Measurements from ENCODE around the gene IL23R. TPM values are rescaled to one million over a fixed set of nuclear protein-coding genes. Genes with fewer than 3 reads are reported as not detected.

Gene IL23R
- total and polyA plus RNA-seq, 2 of the 8 experiments (the other 6 are each of a cell fraction or from before 2014, with no cell fraction given), result not detected

Small RNA genes within 50 kb of the gene (small RNA-seq; reads per million reads assigned to genes)
- gene RNU4ATAC4P (ENCODE audit: insufficient read depth), result not detected
- gene RNU6-586P (ENCODE audit: insufficient read depth), result not detected

Other genes with a start within 250 kb of the IL23R start
- 2.1 and 4.0 TPM in 2 replicates for gene DNAI4, start 241.6 kb upstream of the IL23R start, total RNA-seq (2021; fragmentation: NEBNext Ultra II Directional; extraction: Animal tissue kit (Norgen Biotek cat#: 25700))
- 0.08 and 0.32 TPM in 2 replicates for gene DNAI4, start 241.6 kb upstream of the IL23R start, polyA plus RNA-seq (2011; rRNA removed)
- gene MIER1, start 241.5 kb upstream of the IL23R start, total RNA-seq (2021; fragmentation: NEBNext Ultra II Directional; extraction: Animal tissue kit (Norgen Biotek cat#: 25700)), result 30.8 and 33.5 TPM in 2 replicates
- gene MIER1, start 241.5 kb upstream of the IL23R start, polyA plus RNA-seq (2011; rRNA removed), result 2.1 and 5.2 TPM in 2 replicates
- 2.7 and 2.8 TPM in 2 replicates for gene SLC35D1, start 112.3 kb upstream of the IL23R start, total RNA-seq (2021; fragmentation: NEBNext Ultra II Directional; extraction: Animal tissue kit (Norgen Biotek cat#: 25700))
- 0.78 and 1.2 TPM in 2 replicates for gene SLC35D1, start 112.3 kb upstream of the IL23R start, polyA plus RNA-seq (2011; rRNA removed)
- gene C1orf141, start 31.5 kb upstream of the IL23R start, total RNA-seq (2021; fragmentation: NEBNext Ultra II Directional; extraction: Animal tissue kit (Norgen Biotek cat#: 25700)), result not detected in 2 replicates
- not detected in 2 replicates for gene C1orf141, start 31.5 kb upstream of the IL23R start, polyA plus RNA-seq (2011; rRNA removed)
- 0.88 and 1.4 TPM in 2 replicates for gene IL12RB2, start 141.4 kb downstream of the IL23R start, total RNA-seq (2021; fragmentation: NEBNext Ultra II Directional; extraction: Animal tissue kit (Norgen Biotek cat#: 25700))
- gene IL12RB2, start 141.4 kb downstream of the IL23R start, polyA plus RNA-seq (2011; rRNA removed), result 0.71 and 1.4 TPM in 2 replicates

Measured in H1 (cell line).